CD4-positive, alpha-beta T cell (primary cell): Measurements from ENCODE around the gene DNAAF5. TPM values are rescaled to one million over a fixed set of nuclear protein-coding genes. Genes with fewer than 3 reads are reported as not detected.

Experiments
- ATAC-seq: fragments of 200-7000 bp; cut with Tn5 transposase; one replicate; pipeline ENCODE4 v1.10.0; 2022; ENCODE audit warnings: mild to moderate bottlenecking; ENCODE audit not compliant: poor library complexity
- CTCF ChIA-PET: fragments of 350-600 bp; sonication (Branson Sonifier 250); formaldehyde crosslinking; loops from one replicate; lab custom pipeline; 2021; ENCODE audit warnings: antibody characterized with exemption, inconsistent platforms; lab: Charles Lee
- POLR2A ChIA-PET: fragments of 350-600 bp; sonication (Branson Sonifier 250); formaldehyde crosslinking; loops from one replicate; lab custom pipeline; 2021; ENCODE audit warnings: antibody characterized with exemption, inconsistent platforms; lab: Charles Lee
- DNase-seq, 14 experiments: peaks; one replicate each; pipeline ENCODE4 v3.0.0-alpha.2; 2013 to 2020; ENCODE audit warnings: mixed read lengths in 2 of 14
- H3K27ac ChIP-seq, 2 donors: one replicate each; pipeline versions ENCODE4 v1.5.1 to v1.7.0; 2013; ENCODE audit warnings: low read length in 2 of 2, low read depth in 1 of 2, mild to moderate bottlenecking in 1 of 2
- H3K27me3 ChIP-seq, 2 experiments: 1 replicate in 1 of 2; 2 replicates in 1 of 2; pipeline versions ENCODE4 v1.6.1 to v1.7.0; 2013; ENCODE audit warnings: low read length in 2 of 2, control low read depth in 1 of 2, mild to moderate bottlenecking in 1 of 2, moderate library complexity in 1 of 2; ENCODE audit not compliant: insufficient read depth in 2 of 2, control insufficient read depth in 1 of 2
- H3K36me3 ChIP-seq: one replicate; pipeline ENCODE4 v1.6.1; 2013; ENCODE audit warnings: low read length, control low read depth; ENCODE audit not compliant: insufficient read depth
- H3K4me1 ChIP-seq: one replicate; pipeline ENCODE4 v1.6.1; 2013; ENCODE audit warnings: low read length, control low read depth; ENCODE audit not compliant: insufficient read depth
- H3K4me3 ChIP-seq: one replicate; pipeline ENCODE4 v1.5.1; 2013; ENCODE audit warnings: mild to moderate bottlenecking, low read length, moderate library complexity
- H3K9me3 ChIP-seq, 2 experiments: 1 replicate in 1 of 2; 2 replicates in 1 of 2; pipeline versions ENCODE4 v1.6.1 to v1.7.0; 2013; ENCODE audit warnings: low read length in 2 of 2, mild to moderate bottlenecking in 2 of 2, control low read depth in 1 of 2, moderate library complexity in 1 of 2; ENCODE audit not compliant: control insufficient read depth in 1 of 2, insufficient read depth in 1 of 2
- H3K27ac Mint-ChIP-seq: one replicate; pipeline ENCODE4 v1.8.0; 2020; ENCODE audit warnings: mixed read lengths
- H3K27me3 Mint-ChIP-seq: one replicate; pipeline ENCODE4 v1.8.0; 2021; ENCODE audit warnings: mixed read lengths
- H3K36me3 Mint-ChIP-seq: one replicate; pipeline ENCODE4 v1.8.0; 2021; ENCODE audit warnings: low read depth, mixed read lengths
- H3K4me1 Mint-ChIP-seq: one replicate; pipeline ENCODE4 v1.8.0; 2021; ENCODE audit warnings: low read depth, mixed read lengths
- H3K4me3 Mint-ChIP-seq: one replicate; pipeline ENCODE4 v1.8.0; 2020; ENCODE audit warnings: mild to moderate bottlenecking, mixed read lengths
- H3K9me3 Mint-ChIP-seq: one replicate; pipeline ENCODE4 v1.8.0; 2020; ENCODE audit warnings: mixed read lengths
- CTCF ChIP-seq: fragments of 200-600 bp; IDR thresholded peaks from one replicate; pipeline ENCODE4 v1.8.0; 2022; ENCODE audit warnings: antibody characterized with exemption, mild to moderate bottlenecking
- intact Hi-C, 2 experiments: fragments of 100-400 bp; cut with DNase I in 1 of 2; cut with micrococcal nuclease in 1 of 2; formaldehyde crosslinking; loops; one replicate each; pipeline versions ENCODE4 v1.15.1 to v1.9.0; 2023 to 2025; cut with DNase I, micrococcal nuclease
- total RNA-seq, 174 experiments: library from RNA in 2 of 174; stranded (reverse) in 2 of 174; gene quantifications; one replicate each; pipeline ENCODE4 v1.2.3 and lab custom pipeline; 2021 to 2026

DNAAF5 gene
- total RNA-seq, 2 experiments from 2014 or later, result 4.8 to 6.1 TPM

GRCh38 chr7:734808-735207, 8.3 kb downstream of the DNAAF5 start:
- no peak for ATAC-seq
- no peaks in the 10 kb centered on the region for H3K27me3 Mint-ChIP-seq
- ChIA-PET CTCF (no interaction called here), POLR2A (no interaction called here)
- no peak overlapping the region for H3K27ac Mint-ChIP-seq
- H3K9me3 Mint-ChIP-seq, result no peaks in the 10 kb centered on the region
- Histone ChIP-seq H3K4me3 (no peak overlapping the region), H3K27ac (no peak overlapping the region), H3K36me3 (peaks cover 17% of the 10 kb centered on the region), H3K4me1 (no peaks in the 10 kb centered on the region), H3K9me3 (peaks cover 9 to 10% of the 10 kb centered on the region in 2 experiments), H3K27me3 (no peaks in the 10 kb centered on the region)
- intact Hi-C loops, result loop anchor here in 1 of 2 experiments (5.0 kb wide), 1 partner anchor 403 kb away; no protein-coding TSS in a partner anchor
- H3K36me3 Mint-ChIP-seq, result peaks cover 34% of the 10 kb centered on the region
- peaks cover 19% of the 10 kb centered on the region for H3K4me1 Mint-ChIP-seq
- no peak overlapping the region for H3K4me3 Mint-ChIP-seq
- no peak for TF ChIP-seq CTCF
- no peak for DNase-seq

- intact Hi-C loops, result no loop called here
- Histone ChIP-seq H3K27me3 (no peaks in the 10 kb centered on the region), H3K27ac (no peak overlapping the region), H3K4me3 (no peak overlapping the region), H3K4me1 (no peaks in the 10 kb centered on the region), H3K36me3 (peaks cover 23% of the 10 kb centered on the region), H3K9me3 (peaks cover 9 to 10% of the 10 kb centered on the region in 2 experiments)
- no peaks in the 10 kb centered on the region for H3K9me3 Mint-ChIP-seq
- peaks cover 12% of the 10 kb centered on the region for H3K4me1 Mint-ChIP-seq
- DNase-seq (no peak), ATAC-seq (no peak)
- H3K4me3 Mint-ChIP-seq, result no peak overlapping the region
- TF ChIP-seq CTCF, result no peak
- CTCF ChIA-PET, result no interaction called here
- peaks cover 36% of the 10 kb centered on the region for H3K36me3 Mint-ChIP-seq
- POLR2A ChIA-PET, result no interaction called here
- H3K27ac Mint-ChIP-seq, result no peak overlapping the region
- no peaks in the 10 kb centered on the region for H3K27me3 Mint-ChIP-seq
Observed at GRCh38 chr7:738241-738640, 11.7 kb downstream of the DNAAF5 start.

GRCh38 chr7:738723-739454, 12.4 kb downstream of the DNAAF5 start:
- peaks cover 38% of the 10 kb centered on the region for H3K36me3 Mint-ChIP-seq
- DNase-seq (no peak), ATAC-seq (no peak)
- H3K4me1 Mint-ChIP-seq, result peaks cover 12% of the 10 kb centered on the region
- Histone ChIP-seq H3K4me1 (no peaks in the 10 kb centered on the region), H3K36me3 (peaks cover 23% of the 10 kb centered on the region), H3K9me3 (peaks cover 4 to 9% of the 10 kb centered on the region in 2 experiments), H3K4me3 (no peak overlapping the region), H3K27me3 (no peaks in the 10 kb centered on the region), H3K27ac (no peak overlapping the region)
- no peaks in the 10 kb centered on the region for H3K9me3 Mint-ChIP-seq
- no peak for TF ChIP-seq CTCF
- ChIA-PET CTCF (no interaction called here), POLR2A (no interaction called here)
- no peaks in the 10 kb centered on the region for H3K27me3 Mint-ChIP-seq
- no peak overlapping the region for H3K4me3 Mint-ChIP-seq
- intact Hi-C loops, result no loop called here
- no peak overlapping the region for H3K27ac Mint-ChIP-seq
